HG02678 (cell line): Measurements from ENCODE around the gene DLG2.
A peak's percentile ranks its signal among the peaks of the same experiment; 100 is the strongest.

Source experiments
- ATAC-seq: cut with Tn5 transposase; IDR thresholded peaks from one replicate; pipeline ENCODE4 v1.9.1; 2021; ENCODE audit warnings: mild to moderate bottlenecking, moderate library complexity; ENCODE audit not compliant: unreplicated experiment

The DLG2 gene

DNA sequence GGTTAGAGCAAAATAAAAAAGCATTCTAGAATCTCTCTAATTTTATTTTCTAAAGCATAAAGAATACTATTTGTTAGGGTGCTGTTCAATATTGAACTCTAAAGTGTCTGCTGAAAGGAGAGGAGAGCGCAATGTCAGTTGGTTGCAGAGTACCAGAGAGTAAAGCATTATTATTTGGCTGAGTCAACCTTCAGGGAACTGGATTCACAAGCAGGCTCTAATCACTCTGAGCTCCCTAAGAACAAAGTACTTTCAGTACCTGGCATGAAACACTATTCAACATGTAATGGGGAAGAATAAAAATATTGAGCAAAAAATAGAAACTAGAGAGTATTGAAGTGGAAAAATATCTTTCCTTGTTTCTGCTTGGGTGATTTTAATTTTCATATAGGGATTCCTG, 1380.0 kb downstream of the DLG2 start:
- no peak for ATAC-seq

DNA sequence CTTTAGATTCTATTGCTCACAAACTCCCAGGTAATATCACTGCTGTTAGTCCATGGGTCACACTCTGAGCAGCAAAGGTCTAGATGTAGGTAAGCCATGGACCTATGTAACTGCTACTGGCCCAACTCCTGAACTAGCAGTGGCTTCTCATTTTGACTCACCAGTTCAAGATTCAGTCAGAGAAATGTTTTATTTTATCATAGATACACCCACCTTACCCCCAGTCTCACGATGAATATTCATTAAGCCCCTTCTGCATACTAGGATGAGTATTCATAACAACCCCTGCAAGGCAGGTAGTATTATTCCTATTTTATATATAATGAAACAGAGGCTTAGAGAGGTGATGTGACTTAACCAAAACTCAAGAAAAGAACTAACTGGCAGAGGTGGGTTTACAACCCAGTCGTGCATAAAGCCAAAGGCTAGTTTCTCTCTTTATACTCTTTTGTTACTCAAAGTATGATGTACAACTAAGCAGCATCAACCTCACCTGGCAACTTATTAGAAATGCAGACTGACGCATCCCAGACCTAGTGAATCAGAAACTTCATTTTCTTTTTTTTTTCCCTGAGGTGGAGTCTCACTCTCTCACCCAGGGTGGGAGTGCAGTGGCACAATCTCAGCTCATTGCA, 1383.4 kb downstream of the DLG2 start:
- peak; percentile 68 for ATAC-seq

DNA sequence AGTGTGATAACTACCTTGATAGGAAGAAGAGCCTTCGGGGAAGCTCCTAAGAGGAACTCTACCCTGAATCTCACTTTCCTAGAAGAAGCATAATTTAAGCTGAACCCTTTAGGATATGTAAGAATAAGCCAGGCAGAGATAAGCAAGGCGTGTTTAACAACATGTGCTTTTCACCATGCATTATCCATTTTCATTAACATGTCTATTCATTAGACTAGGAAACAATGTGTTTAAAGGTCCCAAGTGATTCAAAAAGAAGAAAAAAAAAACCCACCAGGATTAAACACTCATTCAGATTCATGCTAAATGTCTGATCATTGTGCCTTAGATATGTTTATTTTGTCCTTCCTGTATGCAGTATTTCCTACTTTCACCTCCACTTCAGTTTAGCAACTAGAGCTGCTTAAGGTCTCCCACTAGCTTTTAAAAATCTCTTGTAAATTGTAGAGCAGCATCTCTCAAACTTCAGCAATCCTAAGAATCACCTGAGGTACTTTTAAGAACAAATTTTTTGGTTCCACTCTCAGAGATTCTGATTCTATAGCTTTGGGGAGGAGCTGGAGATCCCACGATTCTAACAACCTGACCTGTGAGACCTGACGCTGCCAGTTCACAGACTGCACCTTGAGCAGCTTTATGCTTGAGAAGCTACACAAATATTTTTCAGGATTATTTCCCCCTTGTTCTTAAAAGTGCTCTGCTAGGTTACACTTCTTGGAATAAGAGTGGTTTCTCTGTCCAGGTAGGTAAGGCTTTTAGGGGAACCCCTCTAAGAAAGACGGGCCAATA, 1385.6 kb downstream of the DLG2 start:
- ATAC-seq, result no peak

DNA sequence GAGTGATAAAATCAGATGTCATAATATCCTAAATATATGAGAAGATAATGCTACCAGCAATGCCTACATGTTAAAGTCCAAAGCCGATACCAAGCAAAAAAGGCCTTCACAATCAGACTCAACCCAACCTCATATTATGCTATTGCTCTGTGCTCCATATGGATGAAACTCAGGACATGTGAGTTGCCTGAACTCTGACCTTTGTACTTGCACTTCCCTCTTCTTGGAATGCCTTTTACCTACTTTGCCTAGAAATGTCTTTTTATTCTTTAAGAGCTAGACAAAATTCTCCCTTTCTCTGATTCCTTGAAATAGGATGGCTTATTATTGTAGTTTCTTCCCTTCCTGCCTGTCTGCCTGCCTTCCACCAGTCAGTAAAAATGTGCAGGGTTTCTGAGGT, 1386.3 kb downstream of the DLG2 start:
- ATAC-seq, result no peak

DNA sequence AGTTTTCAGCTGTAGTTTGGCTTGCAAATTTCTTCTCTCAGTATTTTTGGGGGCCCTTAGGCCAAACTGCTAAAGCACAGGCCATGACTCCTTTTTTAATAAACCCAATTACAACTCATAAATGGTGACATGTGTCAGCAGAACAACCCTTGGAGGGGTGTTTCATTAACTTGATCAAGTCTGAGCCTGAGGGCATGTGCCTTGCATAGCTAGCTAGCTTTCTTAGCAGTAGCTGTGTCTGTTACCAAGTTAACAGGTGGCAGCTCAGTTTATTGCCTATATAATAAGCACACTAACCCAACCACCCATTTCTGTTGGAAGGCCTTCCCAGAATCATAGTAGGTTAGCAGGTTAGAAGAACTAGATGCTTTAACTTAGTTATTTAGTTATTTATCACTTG, 1390.7 kb downstream of the DLG2 start:
- no peak for ATAC-seq

DNA sequence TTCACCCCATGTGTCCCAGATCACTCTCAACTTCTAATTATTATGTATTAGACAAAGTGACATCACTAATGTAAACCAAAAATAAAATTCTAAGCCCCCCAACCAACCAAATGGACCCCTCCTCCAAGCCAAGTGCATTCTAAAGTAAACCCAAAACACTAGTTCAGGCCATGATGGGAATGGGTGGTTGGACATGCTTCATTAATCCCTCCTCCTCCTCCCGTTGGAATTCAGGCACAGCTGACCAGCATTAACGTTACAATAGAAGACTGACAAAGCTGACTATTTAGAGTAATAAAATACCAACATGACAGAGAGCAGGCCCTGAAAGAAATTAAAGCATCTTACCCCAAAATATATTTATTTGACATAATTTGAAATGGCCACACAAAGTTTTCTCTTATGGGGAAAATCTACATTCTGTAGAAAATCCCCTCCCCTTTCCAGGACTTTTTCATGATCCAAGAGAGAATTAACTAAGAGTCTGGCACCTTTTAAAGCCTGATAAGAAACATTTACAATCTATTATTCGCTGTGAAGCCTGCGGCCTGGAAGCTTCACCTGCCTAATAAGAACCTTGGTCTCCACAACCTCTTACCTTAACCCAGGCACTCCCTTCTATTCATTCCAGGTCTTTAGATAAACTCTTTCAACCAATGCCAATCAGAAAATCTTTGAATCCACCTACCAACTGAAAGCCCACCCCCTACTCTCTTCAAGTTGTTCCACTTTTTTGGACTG, 1392.5 kb downstream of the DLG2 start:
- ATAC-seq, result no peak

DNA sequence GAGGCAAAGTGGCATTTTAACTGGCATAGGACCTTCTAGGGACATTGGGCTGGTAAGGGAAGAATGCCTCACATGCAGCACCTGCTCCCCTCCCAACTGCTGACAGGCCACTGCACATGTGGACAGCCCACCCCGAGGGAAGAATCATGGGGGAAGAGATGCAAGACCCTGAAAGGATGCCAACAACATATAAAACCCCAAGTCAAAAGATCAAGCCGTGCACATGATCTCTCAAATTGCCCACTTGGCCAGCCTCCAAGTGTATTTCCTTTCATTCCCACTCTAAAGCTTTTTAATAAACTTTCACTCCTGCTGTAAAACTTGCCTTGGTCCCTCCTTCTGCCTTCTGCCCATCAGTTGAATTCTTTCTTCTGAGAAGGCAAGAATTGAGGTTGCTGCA, 1393.1 kb downstream of the DLG2 start:
- no peak for ATAC-seq

DNA sequence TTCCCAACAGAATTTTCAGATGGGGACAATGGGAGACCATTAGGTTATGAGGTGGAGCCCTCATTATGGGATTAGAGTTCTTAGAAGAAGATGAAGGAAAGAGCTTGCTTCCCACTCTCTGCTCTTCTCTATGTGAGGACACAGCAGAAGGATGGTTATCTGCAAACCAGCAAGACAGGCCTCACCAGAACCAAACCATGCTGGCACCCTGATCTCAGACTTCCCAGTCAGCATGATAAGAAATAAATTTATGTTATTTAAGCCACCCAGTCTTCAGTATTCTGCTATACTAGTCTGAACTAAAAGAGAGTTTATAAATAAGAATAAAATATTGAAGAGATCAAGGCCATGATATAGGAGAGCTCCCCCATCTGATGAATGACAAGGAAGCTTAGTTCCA, 1394.6 kb downstream of the DLG2 start:
- ATAC-seq, result no peak

DNA sequence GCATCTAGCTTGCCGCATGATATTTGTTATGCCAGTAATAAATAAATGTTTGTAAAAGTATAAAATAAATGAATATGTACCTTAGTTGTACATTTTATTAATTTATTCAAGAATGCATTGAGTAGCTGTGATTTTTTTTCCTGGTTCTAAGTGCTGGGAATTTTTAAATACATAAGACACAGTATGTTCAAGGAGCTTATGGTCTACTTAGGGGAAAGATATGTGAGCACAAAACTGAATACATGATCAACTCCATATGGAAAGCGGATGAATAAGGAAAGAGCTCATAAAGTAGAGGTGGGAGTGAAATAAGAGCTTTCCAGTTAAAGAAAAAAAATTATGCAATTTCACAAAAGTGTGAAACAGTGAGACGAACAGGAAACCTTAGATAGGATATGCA, 1396.7 kb downstream of the DLG2 start:
- ATAC-seq, result no peak

DNA sequence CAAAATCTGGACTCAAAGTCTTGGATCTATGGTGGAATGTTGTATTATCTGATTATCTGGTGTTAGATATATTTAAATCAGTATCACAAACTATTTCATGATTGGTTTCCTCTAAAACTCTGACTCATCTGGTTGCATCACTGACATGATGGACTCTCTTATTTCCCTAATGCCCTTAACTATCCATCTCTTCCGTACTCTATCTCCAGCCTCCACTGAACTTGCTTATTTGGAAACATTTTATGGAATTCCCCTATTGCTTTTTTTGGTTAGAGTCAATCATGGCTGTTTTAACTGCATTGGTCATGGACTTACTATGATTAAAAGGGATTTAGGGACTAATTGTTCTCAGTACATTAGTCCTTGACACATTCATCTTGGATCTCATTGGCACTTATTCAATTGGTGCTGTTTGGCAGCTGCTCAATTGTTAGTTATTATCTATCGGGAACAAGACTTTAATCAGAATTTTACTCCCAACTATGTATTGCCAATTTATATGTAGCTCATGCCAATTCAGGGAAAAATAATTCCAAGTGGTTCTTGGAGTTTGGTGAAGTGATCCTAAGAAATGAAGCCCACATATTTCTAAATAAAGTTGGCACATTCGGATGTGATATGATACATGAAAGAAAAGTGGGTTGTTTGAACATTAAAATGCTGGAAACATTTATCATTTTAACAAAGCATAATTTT, 1399.0 kb downstream of the DLG2 start:
- ATAC-seq, result no peak

DNA sequence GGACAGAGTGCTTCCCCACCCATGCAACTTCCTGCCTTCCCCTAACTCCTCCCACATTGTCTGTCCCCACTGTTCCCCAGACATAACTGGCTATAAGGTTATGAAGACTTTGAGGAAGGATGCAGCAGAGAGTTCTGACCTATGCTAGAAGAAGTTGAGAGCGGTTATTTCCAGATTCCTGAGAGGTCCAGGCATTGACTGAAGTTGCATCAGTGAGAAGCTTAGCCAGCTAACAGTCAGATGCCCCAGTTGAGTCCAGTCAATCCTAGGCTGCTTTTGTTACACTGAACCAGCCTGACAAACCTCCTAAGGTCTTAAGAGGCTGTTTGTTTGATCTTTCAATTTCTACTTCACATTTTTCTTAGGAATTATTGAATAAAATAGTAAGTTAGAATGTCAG, 1403.1 kb downstream of the DLG2 start:
- ATAC-seq, result no peak

DNA sequence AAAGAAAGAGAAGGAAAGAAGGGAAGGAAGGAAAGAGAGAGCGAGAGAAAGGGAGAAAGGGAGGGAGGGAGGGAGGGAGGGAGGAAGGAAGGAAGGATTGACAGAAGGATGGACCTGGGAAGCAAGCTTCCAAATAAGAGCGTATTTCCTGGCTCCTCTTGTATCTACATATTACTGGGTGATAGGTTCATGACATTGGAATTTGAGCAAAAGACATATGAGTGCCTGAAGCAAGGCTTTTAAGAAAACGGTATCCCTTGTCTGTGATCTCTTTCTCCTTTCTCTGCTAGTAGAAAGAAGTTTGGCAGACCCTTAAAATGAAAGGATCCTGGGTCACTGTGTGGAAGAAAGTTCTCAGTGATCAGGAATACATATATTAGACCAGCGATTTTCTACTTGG, 1408.8 kb downstream of the DLG2 start:
- ATAC-seq, result no peak

DNA sequence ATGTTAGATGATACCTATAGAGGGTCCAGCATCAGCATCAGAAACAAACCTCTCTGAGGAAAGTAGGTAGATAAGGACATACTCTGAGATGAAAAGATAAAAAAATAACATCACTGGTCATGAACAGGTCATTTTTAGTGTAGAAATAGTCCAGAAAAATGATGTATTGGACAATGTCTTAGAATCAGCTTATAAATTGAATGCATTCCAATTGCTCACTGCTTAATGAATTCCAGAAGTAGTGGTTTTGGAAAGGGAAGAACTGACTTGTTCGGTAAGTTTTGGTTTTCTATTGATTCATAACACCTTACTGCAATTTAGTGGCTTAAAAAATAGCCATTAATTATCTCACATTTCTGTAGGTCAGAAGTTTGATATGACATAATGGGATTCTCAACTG, 1411.5 kb downstream of the DLG2 start:
- no peak for ATAC-seq

DNA sequence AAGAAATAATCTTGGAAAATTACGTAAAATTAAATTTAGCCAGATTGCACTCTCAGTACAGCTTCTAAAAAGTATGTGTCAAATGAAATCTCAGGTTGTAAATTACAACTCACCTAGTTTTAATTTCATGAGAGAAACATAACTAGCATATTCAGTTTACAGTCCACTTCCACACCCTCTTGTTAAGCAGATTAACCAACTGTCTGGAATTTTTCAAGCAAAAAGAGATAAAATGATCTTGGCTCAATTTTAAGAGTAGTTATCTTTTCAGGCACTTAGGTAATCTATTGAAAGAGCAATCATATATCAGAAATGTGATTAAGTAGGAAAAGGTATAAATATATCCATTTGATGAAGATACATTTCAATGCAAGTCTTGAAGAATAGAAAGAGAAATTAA, 1412.6 kb downstream of the DLG2 start:
- no peak for ATAC-seq

DNA sequence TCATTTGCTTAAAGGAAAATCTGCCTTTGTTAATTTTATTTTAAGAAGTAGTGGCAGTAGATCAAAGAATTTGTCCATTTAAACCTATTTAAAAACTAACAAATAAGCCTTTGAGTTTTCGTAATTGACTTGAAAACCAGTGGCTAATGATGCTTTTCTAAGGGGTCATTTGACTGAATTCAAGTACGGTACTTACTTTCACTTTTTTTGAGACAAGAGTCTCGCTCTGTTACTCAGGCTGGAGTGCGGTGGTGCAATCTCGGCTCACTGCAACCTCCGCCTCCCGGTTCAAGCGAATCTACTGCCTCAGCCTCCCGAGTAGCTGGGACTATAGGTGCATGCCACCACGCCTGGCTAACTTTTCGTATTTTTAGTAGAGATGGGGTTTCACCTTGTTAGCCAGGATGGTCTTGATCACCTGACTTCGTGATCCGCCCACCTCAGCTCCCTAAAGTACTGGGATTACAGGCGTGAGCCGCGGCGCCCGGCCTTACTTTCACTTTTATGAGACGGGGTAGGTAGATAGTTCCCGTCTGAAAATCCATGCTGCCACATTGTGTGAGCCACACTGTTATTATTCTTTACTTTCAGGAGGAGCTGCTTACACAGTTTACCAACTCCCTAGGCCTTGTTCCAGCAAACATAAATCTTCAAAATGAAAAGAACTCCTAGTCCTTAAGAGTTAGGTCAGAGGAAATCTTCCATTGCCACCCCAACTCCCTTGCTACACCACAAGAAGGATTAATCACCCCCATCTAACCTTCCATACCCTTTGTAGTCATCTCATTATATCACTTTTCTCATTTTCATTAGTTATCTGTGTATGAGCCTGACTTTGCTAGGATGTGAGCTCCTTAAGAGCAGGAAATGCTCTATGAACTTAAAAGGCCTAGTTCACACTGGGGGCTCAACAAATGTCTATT, 1414.4 kb downstream of the DLG2 start:
- ATAC-seq, result no peak

DNA sequence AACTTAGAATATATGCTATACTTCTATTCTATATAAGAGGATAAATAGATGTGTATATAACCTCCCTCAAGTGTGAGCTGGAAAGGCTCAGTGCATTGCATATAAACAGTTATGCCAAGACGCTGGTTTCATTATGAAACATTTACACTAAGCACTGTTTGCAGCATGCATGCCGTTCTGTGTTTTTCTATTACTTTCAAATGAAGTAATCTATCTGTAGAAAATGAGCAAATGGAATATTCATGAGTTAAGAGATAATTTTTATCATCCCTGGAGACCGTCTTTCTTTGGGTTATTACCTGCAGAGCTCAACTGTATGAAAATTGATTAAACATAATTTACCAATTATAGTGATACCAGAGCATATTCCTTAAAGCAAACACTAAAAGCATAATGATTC, 1415.2 kb downstream of the DLG2 start:
- no peak for ATAC-seq

DNA sequence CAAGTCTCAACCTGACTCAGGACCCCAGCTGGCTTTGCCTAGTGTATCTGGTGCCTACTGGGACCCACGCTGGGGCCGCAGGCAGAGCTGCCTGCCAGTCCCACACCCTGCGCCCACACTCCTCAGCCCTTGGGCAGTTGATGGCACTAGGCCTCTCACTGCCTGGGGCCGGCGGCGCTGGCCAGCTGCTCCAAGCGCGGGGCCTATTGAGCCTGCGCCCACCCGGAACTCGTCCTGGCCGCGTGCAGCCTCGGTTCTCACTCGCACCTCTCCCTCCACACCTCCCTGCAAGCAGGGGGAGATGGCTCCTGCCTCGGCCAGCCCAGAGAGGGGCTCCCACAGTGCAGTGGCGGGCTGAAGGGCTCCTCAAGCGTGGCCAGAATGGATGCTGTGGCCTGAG, 1432.4 kb downstream of the DLG2 start:
- ATAC-seq, result no peak

DNA sequence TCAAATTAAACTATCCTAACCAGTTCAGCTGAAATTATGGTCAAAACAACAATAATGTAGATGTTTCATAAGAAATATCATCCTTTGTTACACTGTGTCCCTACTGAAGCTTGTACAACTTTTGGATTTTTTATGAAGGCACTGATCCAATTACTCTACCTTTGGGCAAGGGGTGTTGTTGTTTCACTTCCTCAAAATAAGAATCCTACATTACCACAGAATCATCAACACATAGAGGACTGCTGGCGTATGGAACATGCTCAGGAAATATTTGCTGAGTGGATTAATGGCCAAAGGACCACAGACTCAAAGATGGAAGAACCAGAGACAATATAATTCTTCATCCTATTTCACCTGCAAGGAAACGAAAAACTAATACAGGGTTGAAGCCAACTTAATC, 1433.4 kb downstream of the DLG2 start:
- no peak for ATAC-seq

DNA sequence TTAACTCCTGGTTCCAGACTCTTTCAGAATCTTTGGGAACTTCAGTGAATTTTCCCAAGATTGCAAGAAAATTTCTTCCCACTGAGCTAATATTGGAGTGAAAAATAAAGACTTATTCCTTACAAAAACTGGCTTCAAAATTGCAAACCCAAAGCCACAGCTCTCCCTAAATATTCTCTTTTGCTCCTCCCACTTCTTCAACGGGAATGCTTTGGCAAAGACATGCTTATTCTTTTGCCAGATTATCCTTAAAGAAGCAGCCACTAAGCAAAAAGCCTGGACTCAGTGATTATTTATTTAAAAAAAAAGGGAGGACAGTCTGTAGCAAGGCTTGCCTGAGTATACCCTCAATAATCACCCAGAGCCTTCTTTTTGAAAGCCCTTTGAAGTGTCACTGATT, 1438.6 kb downstream of the DLG2 start:
- ATAC-seq, result no peak

DNA sequence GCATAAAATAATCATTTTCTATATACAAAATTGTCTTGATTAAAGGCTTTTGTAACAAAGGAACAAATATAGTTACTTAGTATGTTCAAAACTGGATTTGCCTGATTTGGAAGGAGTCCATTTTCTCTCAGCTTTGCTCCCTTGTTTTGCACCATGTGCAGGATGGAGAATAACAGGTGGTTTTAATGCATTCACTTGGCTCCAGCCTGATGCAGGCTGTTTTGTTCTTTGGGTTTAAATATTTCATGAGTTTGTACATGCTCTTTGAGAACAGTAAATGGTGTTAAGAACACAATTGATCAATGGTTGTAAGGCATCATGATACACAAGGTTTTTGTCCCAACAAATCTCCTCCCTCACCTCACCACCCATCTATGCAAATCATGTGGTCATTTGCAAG, 1454.1 kb downstream of the DLG2 start:
- no peak for ATAC-seq
